Left kidney (tissue), 2 donors: ENCODE data around the gene DYRK4. TPM values are rescaled to one million over a fixed set of nuclear protein-coding genes. Genes with fewer than 3 reads are reported as not detected.

ENCODE experiments used
- DNase-seq: peaks from one replicate; pipeline ENCODE4 v3.0.0-alpha.2; 2013
- polyA plus RNA-seq: library from polyadenylated mRNA; unstranded; fragments of 120-200 nt; gene quantifications from one replicate; pipeline ENCODE4 v1.2.1, GENCODE V29; 2013; ENCODE audit not compliant: insufficient read length

Gene DYRK4
- polyA plus RNA-seq, 1 donor = 47.5 TPM

GRCh38 chr12:4563336-4563735, 1.3 kb downstream of the DYRK4 start:
- no peak for DNase-seq

- DNase-seq = no peak
These were observed 2.8 kb downstream of the DYRK4 start for GRCh38 chr12:4564818-4565217.

DNA sequence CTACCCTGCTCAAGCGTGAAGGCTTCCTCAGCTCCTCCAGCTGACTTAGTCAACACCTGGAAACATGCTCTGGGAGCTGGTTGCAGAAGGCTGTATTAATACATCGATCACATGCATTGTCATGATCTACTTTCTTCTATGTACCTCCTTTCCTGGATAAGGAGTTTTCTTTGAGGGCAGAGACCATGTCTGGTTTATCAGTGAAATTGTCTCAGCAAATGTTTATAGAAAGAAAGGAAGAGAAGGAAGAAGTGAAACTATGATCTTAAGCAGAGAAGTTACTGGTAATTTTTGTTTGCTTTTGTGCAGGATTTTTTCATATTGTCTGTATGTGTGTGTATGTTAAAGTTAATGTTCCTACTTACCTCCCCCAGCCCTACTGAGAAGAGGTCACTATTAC, 4.5 kb downstream of the DYRK4 start:
- DNase-seq = no peak

GRCh38 chr12:4567073-4567881, 5.3 kb downstream of the DYRK4 start:
- DNase-seq = no peak

- DNase-seq = no peak
These were observed 7.3 kb downstream of the DYRK4 start for GRCh38 chr12:4569261-4569660.

DNA sequence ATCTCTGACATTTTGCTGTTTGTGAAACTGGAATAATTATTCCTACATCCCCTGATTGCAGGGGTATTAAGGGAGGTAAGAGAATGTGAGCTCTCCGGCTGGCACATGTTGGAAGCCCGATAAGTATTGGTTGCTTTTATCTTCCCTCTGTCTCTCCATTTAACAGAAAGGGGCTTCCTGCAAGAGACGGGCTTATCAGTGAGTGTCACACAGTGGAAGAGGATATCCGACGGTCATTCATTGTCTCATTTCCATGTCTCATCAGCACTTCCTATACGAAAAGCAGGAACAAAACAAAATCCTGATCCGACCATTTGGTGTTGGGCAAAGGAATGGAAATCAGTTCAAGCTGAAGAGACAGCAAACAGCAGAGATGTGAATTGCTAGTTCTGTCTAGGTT, 10.7 kb downstream of the DYRK4 start:
- DNase-seq = no peak

DNA sequence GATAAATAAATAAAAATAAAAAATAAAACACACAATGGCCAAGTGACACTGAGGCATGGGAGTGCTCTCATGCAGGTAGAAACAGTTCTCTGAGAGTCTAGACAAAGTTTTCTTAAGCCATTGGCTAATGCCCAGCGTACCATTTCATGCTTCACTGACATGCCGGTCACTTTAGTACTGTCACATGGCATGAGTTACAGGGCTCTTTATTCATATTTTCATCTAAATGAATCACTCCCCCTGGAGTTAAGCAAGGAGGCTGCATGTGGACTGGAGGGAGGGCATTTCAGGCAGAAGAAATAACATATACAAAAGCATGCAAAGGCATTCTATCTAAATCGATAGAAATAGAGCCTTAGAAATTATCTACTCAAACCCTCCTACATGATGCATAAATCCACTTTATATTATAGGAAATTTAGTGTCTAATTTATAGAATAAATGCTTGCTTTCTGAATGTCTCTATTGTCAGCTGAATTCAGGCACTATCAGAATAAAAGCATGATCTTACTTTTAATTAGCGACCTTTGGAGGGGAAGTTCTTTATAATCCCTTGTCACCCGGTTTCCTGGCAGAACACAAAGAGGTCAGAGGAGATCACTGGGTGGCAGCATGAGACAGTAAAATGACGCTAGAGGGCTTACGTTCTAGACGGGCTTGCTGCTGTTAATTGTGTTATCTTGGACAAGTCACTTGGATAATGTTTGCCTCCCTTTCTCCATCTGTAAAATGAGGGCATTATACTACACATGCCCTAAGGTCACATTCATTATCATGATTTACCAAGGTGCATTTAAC, 17.5 kb downstream of the DYRK4 start:
- DNase-seq = no peak

- no peak for DNase-seq
These were observed 18.3 kb downstream of the DYRK4 start for GRCh38 chr12:4580281-4580688.

DNA sequence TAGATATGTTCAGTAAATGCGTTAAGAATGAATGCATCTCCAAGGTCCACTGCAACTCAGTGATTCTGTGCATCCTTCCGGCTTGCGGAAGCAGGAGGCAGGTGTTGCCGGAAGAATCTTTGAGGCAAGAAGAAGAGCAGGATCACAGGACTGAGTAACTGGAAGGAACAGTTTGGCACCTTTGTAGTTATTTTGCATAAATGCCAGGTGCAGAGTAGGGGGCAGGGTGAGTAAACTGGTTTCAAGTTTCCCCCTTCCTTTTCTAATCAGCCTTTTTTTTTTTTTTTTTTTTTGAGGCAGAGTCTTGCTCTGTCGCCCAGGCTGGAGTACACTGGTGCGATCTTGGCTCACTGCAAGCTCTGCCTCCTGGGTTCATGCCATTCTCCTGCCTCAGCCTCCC, 22.3 kb downstream of the DYRK4 start:
- DNase-seq = no peak

GRCh38 chr12:4584896-4585295, 22.9 kb downstream of the DYRK4 start:
- DNase-seq = no peak

- no peak for DNase-seq
These were observed 24.5 kb downstream of the DYRK4 start for GRCh38 chr12:4586500-4586899.

DNA sequence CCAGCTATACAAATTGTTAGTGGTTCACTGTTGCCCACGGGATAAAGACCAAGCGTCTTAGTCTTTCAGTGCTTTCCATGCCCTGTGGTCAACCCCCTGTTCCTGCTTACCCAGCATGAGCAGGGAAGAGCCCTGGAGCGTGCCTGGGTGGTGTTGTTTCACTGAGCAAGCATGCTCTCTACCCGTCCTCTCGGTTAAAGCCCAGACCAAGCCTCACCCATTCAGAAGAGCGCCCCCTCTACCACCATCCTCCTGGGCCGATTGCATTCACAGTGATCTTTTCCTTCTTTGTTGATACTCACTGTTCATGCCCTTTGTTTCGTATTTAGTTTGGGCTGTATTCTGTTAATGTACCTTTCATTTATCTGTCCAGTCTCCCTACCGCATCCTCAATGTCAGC, 25.1 kb downstream of the DYRK4 start:
- DNase-seq = no peak

- DNase-seq = no peak
These were observed 26.9 kb downstream of the DYRK4 start for GRCh38 chr12:4588916-4589315.

- no peak for DNase-seq
These were observed 27.9 kb downstream of the DYRK4 start for GRCh38 chr12:4589941-4590340.

- DNase-seq = no peak
These were observed 29.2 kb downstream of the DYRK4 start for GRCh38 chr12:4591180-4591687.

DNA sequence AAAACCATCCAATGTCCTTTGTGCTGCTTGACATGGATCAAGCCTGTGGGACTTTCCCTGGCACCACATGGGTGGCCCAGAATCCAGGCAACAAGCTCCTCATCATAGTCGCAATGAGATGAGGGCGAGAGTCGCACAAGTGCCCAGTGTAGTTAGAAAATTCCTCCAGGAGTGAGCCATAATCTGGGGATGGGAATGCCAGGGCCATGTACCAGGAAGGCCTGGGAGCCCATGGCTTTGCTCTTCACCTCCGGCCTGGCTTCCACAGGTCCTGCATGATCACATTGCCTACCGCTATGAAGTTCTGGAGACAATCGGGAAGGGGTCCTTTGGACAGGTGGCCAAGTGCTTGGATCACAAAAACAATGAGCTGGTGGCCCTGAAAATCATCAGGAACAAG, 33.9 kb downstream of the DYRK4 start:
- no peak for DNase-seq

GRCh38 chr12:4603421-4603820, 41.4 kb downstream of the DYRK4 start:
- no peak for DNase-seq

GRCh38 chr12:4603946-4604345, 41.9 kb downstream of the DYRK4 start:
- no peak for DNase-seq

- DNase-seq = peak; percentile 85
These were observed 42.7 kb downstream of the DYRK4 start for GRCh38 chr12:4604684-4605193.

DNA sequence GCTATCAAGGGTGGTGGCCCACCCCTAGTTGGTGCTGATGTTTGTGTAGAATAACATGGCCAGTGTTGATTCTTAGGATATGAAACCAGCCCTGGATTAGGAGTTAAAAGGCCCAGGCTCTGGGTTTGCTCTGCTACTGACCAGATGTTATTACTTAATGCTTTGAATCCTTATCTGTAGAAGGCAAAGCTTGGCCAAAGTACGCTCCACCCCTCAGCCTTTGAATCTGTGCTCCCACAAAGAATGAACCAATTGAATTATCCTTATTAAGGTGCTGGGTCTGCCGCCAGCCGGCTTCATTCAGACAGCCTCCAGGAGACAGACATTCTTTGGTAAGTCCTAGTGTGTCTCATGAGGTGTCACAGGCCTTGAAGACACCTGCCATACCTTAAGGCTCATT, 45.0 kb downstream of the DYRK4 start:
- no peak for DNase-seq

- no peak for DNase-seq
These were observed 47.1 kb downstream of the DYRK4 start for GRCh38 chr12:4609071-4609470.

DNA sequence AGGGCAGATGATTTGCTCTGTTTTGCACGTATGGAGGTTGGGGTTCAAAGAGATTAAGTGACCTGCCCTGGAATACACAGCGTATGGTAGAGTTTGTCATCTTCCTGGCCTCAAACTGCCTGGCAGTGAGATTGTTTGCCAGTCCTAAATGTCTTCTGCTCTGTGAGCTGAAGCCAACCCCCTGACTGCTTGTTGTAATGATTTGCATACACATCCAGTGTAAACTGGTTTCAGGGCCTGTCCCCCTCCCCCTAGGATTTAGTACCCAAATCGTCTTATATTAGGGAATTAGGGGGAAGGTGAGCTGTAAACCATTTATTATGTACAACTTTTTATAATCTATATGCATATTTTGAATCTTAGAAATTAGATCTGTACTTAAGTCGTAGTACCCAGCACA, 48.5 kb downstream of the DYRK4 start:
- no peak for DNase-seq

- DNase-seq = no peak
These were observed 53.7 kb downstream of the DYRK4 start for GRCh38 chr12:4615667-4616066.
